Vagina (tissue), 2 donors: ENCODE measurements around the gene JAG1.

Experiments
- CTCF ChIP-seq, 3 experiments: fragments of 450-650 bp in 2 of 3; fragments of 200-600 bp in 1 of 3; sonication (generic) in 1 of 3; IDR thresholded peaks; one replicate each; pipeline ENCODE4 v1.5.1; 2017 to 2019; ENCODE audit warnings: antibody characterized with exemption in 3 of 3, mild to moderate bottlenecking in 2 of 3, moderate library complexity in 2 of 3
- POLR2AphosphoS5 ChIP-seq, 2 donors: sonication (generic); formaldehyde crosslinking; IDR thresholded peaks; one replicate each; pipeline ENCODE4 v1.9.0; 2017; ENCODE audit warnings: antibody characterized with exemption in 2 of 2, mild to moderate bottlenecking in 2 of 2, low read depth in 1 of 2; ENCODE audit not compliant: insufficient read depth in 1 of 2

GRCh38 chr20:10661261-10661660 lies 12.5 kb downstream of the JAG1 start:
- TF ChIP-seq CTCF (IDR thresholded peaks at IDR 0.05) (no peak), POLR2AphosphoS5 (IDR thresholded peaks at IDR 0.05; ENCODE audit: insufficient read depth in 1 of 2, low read depth in 1 of 2) (no peak)
